Measurements from ENCODE around the gene MT1E. TPM values are rescaled to one million over a fixed set of nuclear protein-coding genes. Genes with fewer than 3 reads are reported as not detected.

MT1E gene
- polyA plus RNA-seq, 1 donor = 21.1 TPM

DNA sequence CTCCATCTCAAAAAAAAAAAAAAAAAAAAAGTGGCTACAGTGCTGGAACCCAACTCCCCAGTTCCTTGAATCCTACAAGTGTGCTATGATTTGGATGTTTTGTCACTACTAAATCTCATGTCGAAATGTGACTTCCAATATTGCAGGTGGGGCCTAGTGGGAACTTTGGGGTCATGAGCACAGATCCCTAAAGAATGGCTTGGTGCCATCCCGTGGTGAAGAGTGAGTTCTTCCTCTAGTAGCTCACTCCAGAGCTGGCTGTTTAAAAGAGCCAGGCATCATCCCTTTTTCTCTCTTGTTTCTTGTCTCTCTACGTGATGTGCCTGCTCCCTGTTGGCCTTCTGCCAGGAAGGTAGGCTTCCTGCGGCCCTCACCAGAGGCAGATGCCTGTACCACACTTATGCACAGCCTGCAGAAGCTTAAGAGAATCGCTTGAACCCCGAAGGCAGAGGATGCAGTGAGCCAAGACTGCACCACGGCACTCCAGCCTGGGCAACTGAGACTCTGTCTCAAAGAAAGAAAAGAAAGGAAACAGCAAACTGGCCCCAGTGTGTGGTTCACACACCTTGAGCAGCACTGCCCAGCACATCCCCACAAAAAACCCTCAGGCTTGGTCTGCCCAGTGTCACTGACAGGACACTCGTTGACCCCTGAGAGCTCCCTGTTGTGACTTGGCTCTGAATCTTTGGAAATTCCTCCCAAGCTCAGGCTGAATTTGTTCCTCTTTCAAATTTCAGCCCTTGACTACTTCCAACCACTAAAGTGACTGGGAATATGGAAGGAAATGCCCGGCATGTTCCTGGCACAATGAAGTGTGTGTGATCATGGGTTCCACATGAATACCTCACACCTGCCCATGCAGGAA is 3.1 kb downstream of the MT1E start:
- no peak for DNase-seq

GRCh38 chr16:56629531-56629930 is 4.0 kb downstream of the MT1E start:
- DNase-seq = no peak

- no peak for DNase-seq
Measured at GRCh38 chr16:56630134-56630533, 4.6 kb downstream of the MT1E start.

DNA sequence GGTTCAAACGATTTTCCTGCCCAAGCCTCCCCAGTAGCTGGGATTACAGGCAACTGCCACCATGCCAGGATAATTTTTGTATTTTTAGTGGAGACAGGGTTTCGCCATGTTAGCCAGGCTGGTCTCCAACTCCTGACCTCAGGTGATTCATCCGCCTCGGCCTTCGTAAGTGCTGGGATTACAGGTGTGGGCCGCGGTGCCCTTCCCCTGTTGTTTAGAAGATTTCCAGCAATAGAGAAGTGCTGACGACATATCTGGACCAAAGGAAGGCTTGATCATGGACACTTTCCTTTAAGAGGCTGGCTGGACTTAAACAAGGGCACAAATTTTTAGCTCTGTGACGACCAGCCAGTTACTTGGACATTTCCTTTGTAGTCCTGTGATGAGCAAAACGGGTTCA is 5.6 kb downstream of the MT1E start:
- DNase-seq = no peak

DNA sequence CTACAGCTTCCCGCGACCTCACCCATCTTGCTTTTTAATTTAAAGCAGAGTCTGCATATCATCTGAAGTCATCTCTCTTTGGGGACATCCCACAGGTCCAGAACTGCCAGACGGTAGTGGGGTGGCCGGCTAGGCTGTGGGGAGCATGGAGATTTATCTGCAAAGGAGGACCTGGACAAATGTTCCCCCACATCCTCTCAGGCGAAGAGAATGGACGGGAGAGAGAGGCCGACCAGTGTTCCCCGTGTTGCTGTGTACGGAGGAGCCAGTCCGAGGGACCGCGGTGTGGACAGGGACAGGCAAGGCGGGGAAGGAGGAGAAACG is 6.2 kb downstream of the MT1E start:
- DNase-seq = no peak

DNA sequence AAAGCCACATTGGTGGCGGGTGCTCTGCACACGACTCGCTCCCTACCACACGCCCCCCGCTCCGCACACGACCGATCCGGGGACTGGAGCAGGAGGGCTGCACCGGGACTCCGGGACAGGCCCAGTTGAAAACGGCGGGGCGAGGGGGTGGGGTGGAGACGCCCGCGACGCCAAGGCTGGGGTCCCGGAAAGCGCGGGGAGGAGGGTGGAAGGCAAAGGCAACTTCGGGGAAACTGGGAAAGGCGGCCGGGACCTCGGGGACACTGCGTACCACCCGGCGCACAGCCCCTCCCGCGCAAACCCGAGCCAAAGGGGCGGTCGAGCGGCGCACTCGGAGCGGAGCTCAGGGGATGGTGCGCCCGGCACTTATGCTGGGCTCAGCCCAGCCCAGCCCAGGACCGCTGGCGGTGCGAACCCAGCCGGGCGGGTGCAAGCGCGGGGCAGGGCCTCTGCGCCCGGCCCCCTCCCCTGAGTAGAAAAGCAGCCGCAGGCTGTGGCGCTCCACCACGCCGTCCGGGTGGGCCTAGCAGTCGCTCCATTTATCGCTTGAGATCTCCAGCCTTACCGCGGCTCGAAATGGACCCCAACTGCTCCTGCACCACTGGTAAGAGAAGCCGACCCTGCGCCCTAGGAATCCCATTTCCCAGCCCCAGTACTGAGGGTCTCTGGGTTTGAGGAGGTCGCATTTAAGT is 6.7 kb downstream of the MT1E start, which contains the start of gene MT1M:
MT1M (plus strand) TSS at position 504 of the 692 bp plus-strand sequence; CDS start at position 577, 73 bp downstream.
- DNase-seq = no peak

GRCh38 chr16:56632848-56633365 is 7.3 kb downstream of the MT1E start:
- no peak for DNase-seq

GRCh38 chr16:56633535-56633934 is 8.0 kb downstream of the MT1E start:
- DNase-seq = no peak

DNA sequence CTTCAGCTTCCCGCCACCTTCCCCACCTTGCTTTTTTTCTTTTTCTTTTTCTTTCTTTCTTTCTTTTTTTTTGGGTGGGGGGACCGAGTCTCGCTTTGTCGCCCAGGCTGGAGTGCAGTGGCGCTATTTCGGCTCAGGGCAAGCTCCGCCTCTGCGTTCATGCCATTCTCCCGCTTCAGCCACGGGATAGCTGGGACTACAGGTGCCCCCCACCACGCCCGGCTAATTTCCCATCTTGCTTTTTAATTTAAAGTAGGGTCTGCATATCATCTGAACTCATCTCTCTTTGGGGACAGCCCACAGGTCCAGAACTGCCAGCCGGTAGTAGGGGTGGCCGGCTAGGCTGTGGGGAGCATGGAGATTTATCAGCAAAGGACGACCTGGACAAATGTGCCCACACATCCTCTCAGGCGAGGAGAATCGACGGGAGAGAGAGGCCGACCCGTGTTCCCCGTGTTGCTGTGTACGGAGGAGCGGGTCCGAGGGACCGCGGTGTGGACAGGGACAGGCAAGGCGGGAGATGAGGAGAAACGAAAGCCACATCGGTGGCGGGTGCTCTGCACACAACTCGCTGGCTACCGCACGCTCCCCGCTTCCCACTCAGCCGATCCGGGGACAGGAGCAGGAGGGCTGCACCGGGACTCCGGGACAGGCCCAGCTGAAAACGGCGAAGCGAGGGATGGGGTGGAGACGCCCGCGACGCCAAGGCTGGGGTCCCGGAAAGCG is 9.3 kb downstream of the MT1E start:
- no peak for DNase-seq

GRCh38 chr16:56635441-56635967 is 9.9 kb downstream of the MT1E start:
- no peak for DNase-seq

DNA sequence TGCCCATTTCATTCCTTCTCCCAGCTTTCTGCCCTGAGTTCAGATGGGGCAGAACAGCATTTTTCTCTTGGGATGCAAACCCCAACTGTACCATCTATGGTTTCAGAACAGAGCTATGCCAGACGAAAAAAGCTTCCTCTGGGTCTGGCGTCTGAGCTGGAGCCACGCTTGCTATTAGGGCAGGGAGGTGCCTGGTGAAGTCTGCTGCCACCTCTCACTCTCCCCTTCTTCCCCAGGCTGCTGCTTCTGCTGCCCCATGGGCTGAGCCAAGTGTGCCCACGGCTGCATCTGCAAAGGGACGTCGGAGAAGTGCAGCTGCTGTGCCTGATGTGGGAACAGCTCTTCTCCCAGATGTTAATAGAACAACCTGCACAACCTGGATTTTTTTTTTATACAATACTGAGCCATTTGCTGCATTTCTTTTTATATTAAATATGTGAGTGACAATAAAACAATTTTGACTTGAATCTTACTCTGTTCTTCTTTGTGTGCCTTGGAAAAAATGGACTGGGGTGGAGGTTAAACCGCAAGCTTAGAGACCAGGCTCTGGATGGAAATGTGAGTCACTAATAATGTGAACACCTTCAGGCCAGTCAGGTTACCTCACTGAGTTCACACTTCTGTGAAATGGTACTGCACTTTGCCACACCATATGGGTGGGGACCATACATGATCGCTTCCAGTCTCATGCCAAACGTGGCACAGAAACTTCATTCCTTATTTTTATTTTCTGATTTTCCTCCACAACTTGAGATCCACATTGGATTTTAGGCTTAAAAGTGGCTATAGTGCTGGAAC is 11.2 kb downstream of the MT1E start:
- no peak for DNase-seq

- DNase-seq = no peak
Measured at GRCh38 chr16:56637814-56638750, 12.5 kb downstream of the MT1E start, which contains the start of gene MT1A. TSS of gene MT1A (plus strand) at chr16:56638666. CDS start at chr16:56638739, 73 bp downstream.

- DNase-seq = no peak
Measured at GRCh38 chr16:56639045-56639444, 13.5 kb downstream of the MT1E start.

- DNase-seq = no peak
Measured at GRCh38 chr16:56640076-56640475, 14.5 kb downstream of the MT1E start.

DNA sequence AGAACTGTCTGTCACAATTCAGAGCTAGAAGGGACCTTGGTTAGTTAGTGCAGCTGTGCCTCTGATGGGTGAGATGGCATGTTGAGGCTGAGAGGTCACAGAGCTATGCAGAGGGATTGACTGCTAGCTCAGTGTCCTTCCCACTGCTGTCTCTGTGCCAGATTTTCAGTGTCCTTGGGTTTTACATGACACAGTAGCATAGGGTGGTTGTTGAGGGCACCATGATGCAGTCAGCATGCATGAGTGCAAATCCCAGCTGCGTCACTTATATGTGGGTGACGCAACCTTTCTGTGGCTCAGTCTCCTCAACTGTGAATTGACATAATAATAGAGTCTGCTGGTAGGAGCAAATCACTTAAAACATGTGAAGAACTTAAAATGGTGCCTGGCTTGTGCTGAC is 15.6 kb downstream of the MT1E start:
- DNase-seq = no peak

DNA sequence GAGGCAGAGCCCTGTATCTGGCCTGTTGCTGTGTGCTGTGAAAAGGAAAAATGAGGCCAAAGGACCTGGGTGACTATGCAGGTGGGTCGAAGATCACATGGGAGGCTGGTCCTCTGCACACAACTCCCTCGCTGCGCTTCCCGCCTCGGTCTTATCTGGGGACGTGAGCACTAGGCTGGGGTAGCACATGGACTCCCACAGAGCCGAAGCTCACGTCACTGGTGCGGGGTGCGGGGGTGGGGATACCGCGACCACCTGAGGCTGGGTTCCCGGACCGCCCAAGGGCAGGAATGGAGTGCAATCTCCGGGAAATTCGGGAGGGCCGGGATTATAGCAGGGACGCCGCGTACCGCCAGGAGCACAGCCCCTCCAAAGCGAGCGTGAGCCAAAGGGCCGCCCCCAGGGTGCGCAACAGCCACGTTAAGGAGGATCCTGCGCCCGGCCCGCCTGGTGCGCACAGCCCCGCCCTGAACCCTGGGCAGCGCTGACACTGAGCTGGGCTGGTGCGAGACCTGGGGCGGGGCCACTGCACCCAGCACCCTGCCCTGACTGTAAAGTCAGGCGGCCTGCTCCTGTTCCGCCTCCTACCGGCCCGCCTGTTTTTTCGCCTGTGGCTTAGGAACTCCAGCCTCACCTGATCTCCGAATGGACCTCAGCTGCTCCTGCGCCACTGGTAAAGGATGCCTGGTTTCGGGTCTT is 17.6 kb downstream of the MT1E start:
- no peak for DNase-seq

DNA sequence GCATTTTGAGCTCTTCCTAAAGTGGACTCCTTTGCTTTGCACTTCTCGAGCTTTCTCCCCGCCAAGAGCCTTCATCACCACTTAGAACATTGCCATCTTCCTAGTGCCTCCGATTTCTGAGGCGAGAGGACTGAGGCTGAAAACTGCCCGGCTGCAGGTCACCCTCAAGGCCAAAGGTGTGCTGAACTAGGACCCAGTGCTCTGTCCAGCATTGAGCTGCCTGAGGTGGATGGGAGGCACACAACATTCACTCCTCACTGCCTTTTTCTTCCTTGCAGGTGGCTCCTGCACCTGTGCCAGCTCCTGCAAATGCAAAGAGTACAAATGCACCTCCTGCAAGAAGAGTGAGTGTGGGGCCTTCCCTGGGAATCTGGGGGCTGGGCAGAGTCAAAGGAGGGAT is 18.3 kb downstream of the MT1E start:
- DNase-seq = no peak

GRCh38 chr16:56645311-56645710 is 19.7 kb downstream of the MT1E start:
- no peak for DNase-seq

DNA sequence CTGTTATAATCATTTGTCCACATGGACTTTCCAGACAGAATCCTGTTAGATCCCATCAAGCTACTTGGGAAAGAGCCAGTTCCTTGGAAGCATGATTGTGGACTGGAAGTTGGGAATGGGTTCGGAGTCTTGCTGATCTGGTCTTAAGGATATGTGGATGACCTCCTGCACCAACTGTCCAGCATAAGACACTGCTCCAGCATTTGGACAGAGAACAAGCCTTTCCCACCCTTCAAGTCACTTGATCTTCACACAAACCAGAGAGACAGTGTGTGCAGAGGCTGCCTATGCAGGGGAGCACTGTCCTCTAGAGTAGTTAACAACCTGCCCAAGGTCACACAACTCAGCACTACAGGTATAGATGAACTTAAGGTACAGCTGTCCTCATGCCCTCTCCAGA is 20.3 kb downstream of the MT1E start:
- no peak for DNase-seq

Measured in hindlimb muscle (tissue), 1 donor.